A673 (cell line): ENCODE results near the gene KIAA1549.

Experiments
- EZH2 ChIP-seq: fragments of 200-600 bp; sonication (generic); IDR thresholded peaks from 2 replicates; pipeline ENCODE4 v1.6.1; 2017; ENCODE audit warnings: borderline replicate concordance, low read depth, mild to moderate bottlenecking, mixed read lengths, antibody characterized with exemption, low read length; ENCODE audit not compliant: poor library complexity, severe bottlenecking
- TF ChIP-seq, protein P1 (sequence below): fragments of 300-800, 200-600 bp; sonication (generic); conservative IDR thresholded peaks from 2 replicates; pipeline ENCODE4 v1.5.1; 2017; ENCODE audit warnings: low read depth, mild to moderate bottlenecking, antibody characterized with exemption, low read length, moderate library complexity, mixed read lengths

DNA sequence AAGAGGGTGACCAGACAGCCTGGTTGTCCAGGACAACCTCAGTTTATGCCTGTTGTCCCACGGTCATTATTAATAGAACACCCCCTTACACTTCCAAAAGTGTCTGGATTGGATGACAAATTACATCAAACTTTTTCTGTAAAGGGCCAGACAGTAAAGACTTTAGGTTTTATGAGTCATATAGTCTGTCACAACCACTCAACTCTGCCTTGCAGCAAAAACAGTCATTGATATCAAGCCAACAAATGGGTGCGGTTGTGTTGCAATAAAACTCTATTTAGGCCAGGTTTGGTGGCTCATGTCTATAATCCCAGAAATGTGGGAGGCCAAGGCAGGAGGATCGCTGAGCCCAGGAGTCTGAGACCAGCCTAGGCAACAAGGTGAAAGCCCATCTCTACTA, 116.5 kb downstream of the KIAA1549 start:
- no peak for TF ChIP-seq EZH2
- TF ChIP-seq, protein P1, sequence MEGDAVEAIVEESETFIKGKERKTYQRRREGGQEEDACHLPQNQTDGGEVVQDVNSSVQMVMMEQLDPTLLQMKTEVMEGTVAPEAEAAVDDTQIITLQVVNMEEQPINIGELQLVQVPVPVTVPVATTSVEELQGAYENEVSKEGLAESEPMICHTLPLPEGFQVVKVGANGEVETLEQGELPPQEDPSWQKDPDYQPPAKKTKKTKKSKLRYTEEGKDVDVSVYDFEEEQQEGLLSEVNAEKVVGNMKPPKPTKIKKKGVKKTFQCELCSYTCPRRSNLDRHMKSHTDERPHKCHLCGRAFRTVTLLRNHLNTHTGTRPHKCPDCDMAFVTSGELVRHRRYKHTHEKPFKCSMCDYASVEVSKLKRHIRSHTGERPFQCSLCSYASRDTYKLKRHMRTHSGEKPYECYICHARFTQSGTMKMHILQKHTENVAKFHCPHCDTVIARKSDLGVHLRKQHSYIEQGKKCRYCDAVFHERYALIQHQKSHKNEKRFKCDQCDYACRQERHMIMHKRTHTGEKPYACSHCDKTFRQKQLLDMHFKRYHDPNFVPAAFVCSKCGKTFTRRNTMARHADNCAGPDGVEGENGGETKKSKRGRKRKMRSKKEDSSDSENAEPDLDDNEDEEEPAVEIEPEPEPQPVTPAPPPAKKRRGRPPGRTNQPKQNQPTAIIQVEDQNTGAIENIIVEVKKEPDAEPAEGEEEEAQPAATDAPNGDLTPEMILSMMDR: no peak
